Measurements from ENCODE around the gene ME2.
"Not testable (repeated sequence)": the region's sequence is repeated elsewhere in the genome, so short reads cannot be mapped to it uniquely, and the experiment has no call there.

ME2 gene

GRCh38 chr18:50987261-50987660 lies 108.3 kb downstream of the ME2 start:
- DNase-seq: no peak
- in situ Hi-C loops (cut with HindIII; ENCODE audit: low pct_ligation_motif_present, low pct_unique_long_range_greater_than_20kb, low sequenced_read_pairs): no loop called here

GRCh38 chr18:50989711-50990110 lies 110.8 kb downstream of the ME2 start:
- in situ Hi-C loops (cut with HindIII; ENCODE audit: low pct_ligation_motif_present, low pct_unique_long_range_greater_than_20kb, low sequenced_read_pairs): no loop called here
- no peak for DNase-seq

- in situ Hi-C loops (cut with HindIII; ENCODE audit: low pct_ligation_motif_present, low pct_unique_long_range_greater_than_20kb, low sequenced_read_pairs): no loop called here
These were observed 113.4 kb downstream of the ME2 start for GRCh38 chr18:50992351-50992762.

GRCh38 chr18:50994031-50994430 lies 115.1 kb downstream of the ME2 start:
- in situ Hi-C loops (cut with HindIII; ENCODE audit: low pct_ligation_motif_present, low pct_unique_long_range_greater_than_20kb, low sequenced_read_pairs): no loop called here
- DNase-seq: no peak

More at GRCh38 chr18:50992351-50992762, 113.4 kb downstream of the ME2 start:
- no peak for DNase-seq

- in situ Hi-C loops (cut with HindIII; ENCODE audit: low pct_ligation_motif_present, low pct_unique_long_range_greater_than_20kb, low sequenced_read_pairs); DNase-seq: not testable (repeated sequence)
These were observed 124.3 kb downstream of the ME2 start for GRCh38 chr18:51003174-51003573.
